ENCODE measurements around the gene USP13. TPM values are rescaled to one million over a fixed set of nuclear protein-coding genes. Genes with fewer than 3 reads are reported as not detected.

The USP13 gene
- total RNA-seq, 2 experiments from 2014 or later, result 25.8 to 49.7 TPM

DNA sequence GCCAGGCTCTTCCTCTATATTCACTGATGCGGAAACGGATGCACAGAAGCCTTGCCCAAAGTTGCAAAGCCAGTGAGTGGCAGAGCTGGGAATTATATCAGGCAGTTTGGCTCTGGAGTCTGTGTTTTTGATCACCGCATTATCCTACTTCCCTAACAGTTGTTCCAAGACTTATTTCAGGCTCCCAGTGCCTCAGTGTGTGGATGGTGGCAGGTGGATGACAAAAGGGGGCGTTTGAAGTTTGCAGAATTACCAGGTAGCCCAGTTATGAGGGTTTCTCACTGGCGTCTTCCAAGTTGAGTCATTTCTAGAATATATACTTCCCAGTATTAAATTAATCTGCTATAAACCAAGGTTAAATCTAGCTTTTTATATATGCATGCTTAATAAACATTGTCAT is 81.0 kb downstream of the USP13 start:
- H3K36me3 ChIP-seq (ENCODE audit: insufficient read depth, low read length), result peaks cover 96% of the 10 kb centered on the region
- H3K9me3 ChIP-seq (ENCODE audit: low read length), result no peaks in the 10 kb centered on the region
- TF ChIP-seq EZH2phosphoT487 (IDR thresholded peaks at IDR 0.05; ENCODE audit: borderline replicate concordance, low read depth, low read length) (no peak), CTCF (conservative IDR thresholded peaks at IDR 0.05; ENCODE audit: low read length) (no peak)
- no peak for DNase-seq (ENCODE audit: low spot score)
- H3K27ac ChIP-seq (ENCODE audit: low read depth, low read length, poor library complexity, severe bottlenecking), result no peak overlapping the region
- CTCF ChIA-PET (ENCODE audit: unreplicated experiment), result no interaction called here
- no peaks in the 10 kb centered on the region for H3K4me1 ChIP-seq (ENCODE audit: insufficient read depth, low read length, poor library complexity, severe bottlenecking)
- no peak overlapping the region for H3K4me3 ChIP-seq (ENCODE audit: low read depth, low read length, poor library complexity, severe bottlenecking)
- H3K4me2 ChIP-seq (ENCODE audit: low read length), result no peak overlapping the region
- no peaks in the 10 kb centered on the region for H3K9me2 ChIP-seq (ENCODE audit: insufficient read depth, low read length)
- intact Hi-C loops (cut with micrococcal nuclease; ENCODE audit: unreplicated experiment), result no loop called here
- H3K79me2 ChIP-seq (ENCODE audit: insufficient read depth, low read depth, low read length), result no peaks in the 10 kb centered on the region
- no TSS peak for BruUV-seq (replicated peaks)
- H2AFZ ChIP-seq (ENCODE audit: low read length), result no peak overlapping the region
- POLR2A ChIA-PET, result interaction anchor here (1.6 to 1.8 kb wide), 2 partner anchors 10 to 14 kb away, joined by 3 to 5 read pairs; no protein-coding TSS in a partner anchor
- H4K20me1 ChIP-seq (ENCODE audit: insufficient read depth, low read length), result no peaks in the 10 kb centered on the region

GRCh38 chr3:179734497-179735281 is 81.8 kb downstream of the USP13 start:
- Histone ChIP-seq H3K4me1 (ENCODE audit: insufficient read depth, low read length, poor library complexity, severe bottlenecking) (no peaks in the 10 kb centered on the region), H3K4me2 (ENCODE audit: low read length) (no peak overlapping the region), H3K9me3 (ENCODE audit: low read length) (no peaks in the 10 kb centered on the region), H2AFZ (ENCODE audit: low read length) (no peak overlapping the region), H3K36me3 (ENCODE audit: insufficient read depth, low read length) (peaks cover 89% of the 10 kb centered on the region), H3K4me3 (ENCODE audit: low read depth, low read length, poor library complexity, severe bottlenecking) (no peak overlapping the region), H4K20me1 (ENCODE audit: insufficient read depth, low read length) (no peaks in the 10 kb centered on the region), H3K9me2 (ENCODE audit: insufficient read depth, low read length) (no peaks in the 10 kb centered on the region), H3K79me2 (ENCODE audit: insufficient read depth, low read depth, low read length) (no peaks in the 10 kb centered on the region), H3K27ac (ENCODE audit: low read depth, low read length, poor library complexity, severe bottlenecking) (no peak overlapping the region)
- no peak for DNase-seq (ENCODE audit: low spot score)
- POLR2A ChIA-PET, result interaction anchor here (0.6 to 1.8 kb wide), 3 partner anchors 10 to 881 kb away, joined by 3 to 5 read pairs (median 3); no protein-coding TSS in a partner anchor
- no TSS peak for BruUV-seq (replicated peaks)
- CTCF ChIA-PET (ENCODE audit: unreplicated experiment), result no interaction called here
- intact Hi-C loops (cut with micrococcal nuclease; ENCODE audit: unreplicated experiment), result no loop called here
- TF ChIP-seq EZH2phosphoT487 (IDR thresholded peaks at IDR 0.05; ENCODE audit: borderline replicate concordance, low read depth, low read length) (no peak), CTCF (conservative IDR thresholded peaks at IDR 0.05; ENCODE audit: low read length) (no peak)

GRCh38 chr3:179735321-179735720 is 82.5 kb downstream of the USP13 start:
- no peak overlapping the region for H2AFZ ChIP-seq (ENCODE audit: low read length)
- H3K9me3 ChIP-seq (ENCODE audit: low read length), result no peaks in the 10 kb centered on the region
- H3K36me3 ChIP-seq (ENCODE audit: insufficient read depth, low read length), result peaks cover 89% of the 10 kb centered on the region
- no peak overlapping the region for H3K27ac ChIP-seq (ENCODE audit: low read depth, low read length, poor library complexity, severe bottlenecking)
- H3K4me1 ChIP-seq (ENCODE audit: insufficient read depth, low read length, poor library complexity, severe bottlenecking), result no peaks in the 10 kb centered on the region
- ChIA-PET POLR2A (interaction anchor here (0.6 to 1.8 kb wide), 2 partner anchors 16 to 880 kb away, joined by 3 to 5 read pairs; no protein-coding TSS in a partner anchor), CTCF (ENCODE audit: unreplicated experiment) (no interaction called here)
- no peak for DNase-seq (ENCODE audit: low spot score)
- no peak overlapping the region for H3K4me2 ChIP-seq (ENCODE audit: low read length)
- H3K79me2 ChIP-seq (ENCODE audit: insufficient read depth, low read depth, low read length), result no peaks in the 10 kb centered on the region
- no peak overlapping the region for H3K4me3 ChIP-seq (ENCODE audit: low read depth, low read length, poor library complexity, severe bottlenecking)
- BruUV-seq (replicated peaks), result no TSS peak
- no peak for TF ChIP-seq CTCF (conservative IDR thresholded peaks at IDR 0.05; ENCODE audit: low read length)
- TF ChIP-seq EZH2phosphoT487 (IDR thresholded peaks at IDR 0.05; ENCODE audit: borderline replicate concordance, low read depth, low read length), result no peak
- no peaks in the 10 kb centered on the region for H3K9me2 ChIP-seq (ENCODE audit: insufficient read depth, low read length)
- H4K20me1 ChIP-seq (ENCODE audit: insufficient read depth, low read length), result no peaks in the 10 kb centered on the region
- intact Hi-C loops (cut with micrococcal nuclease; ENCODE audit: unreplicated experiment), result no loop called here

All from OCI-LY7 (cell line).